ENCODE results near the gene CD274.

DNA sequence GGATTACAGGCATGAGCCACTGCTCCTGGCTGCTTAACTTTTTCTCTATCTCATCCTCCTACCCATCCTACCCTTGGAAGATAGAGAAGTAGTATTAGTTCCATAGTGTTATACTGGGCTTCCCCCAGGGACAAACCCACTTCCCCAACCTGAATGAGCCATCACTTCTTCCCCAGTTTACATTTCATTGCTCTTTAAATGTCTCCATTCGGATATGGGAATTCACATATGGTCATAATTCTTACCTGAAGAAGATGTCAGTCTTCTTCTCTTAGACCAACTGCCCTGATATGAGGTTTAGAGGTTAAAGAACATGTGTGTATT is 1.9 kb downstream of the CD274 start:
- TF ChIP-seq FOS (IDR thresholded peaks at IDR 0.05; ENCODE audit: borderline replicate concordance, insufficient read depth, low read length) = no peak
- TF ChIP-seq POLR2A (IDR thresholded peaks at IDR 0.05; ENCODE audit: low read depth, low read length) = no peak

Measured in endothelial cell of umbilical vein (primary cell).